GM12878 (cell line): Measurements from ENCODE around the gene KLHL30. TPM values are rescaled to one million over a fixed set of nuclear protein-coding genes. Genes with fewer than 3 reads are reported as not detected.

Experiments
- ATAC-seq: fragments of 200-7000 bp; cut with Tn5 transposase; 3 replicates; pipeline ENCODE4 v1.9.1; 2020; ENCODE audit warnings: mild to moderate bottlenecking, moderate library complexity
- BruUV-seq: library from RNA; stranded (reverse); fragments of 400-500 nt; replicated peaks from 2 replicates; lab custom pipeline; 2021; lab: Mats Ljungman, UMichigan
- CTCF ChIA-PET: fragments of 300-600 bp; sonication (Branson Sonifier 250); formaldehyde crosslinking; extraction: SDS; loops from one replicate; lab custom pipeline; 2021; ENCODE audit warnings: inconsistent platforms; lab: Yijun Ruan, JAX
- POLR2A ChIA-PET: fragments of 350-600 bp; formaldehyde crosslinking; extraction: SDS; loops from one replicate; lab custom pipeline; 2021; ENCODE audit warnings: inconsistent platforms; lab: Charles Lee
- RAD21 ChIA-PET: fragments of 300-600 bp; sonication (Branson Sonifier 250); formaldehyde crosslinking; loops from one replicate; lab custom pipeline; 2023; ENCODE audit warnings: antibody characterized with exemption; ENCODE audit not compliant: unreplicated experiment; lab: Charles Lee
- SMC1A ChIA-PET: fragments of 300-600 bp; sonication (Branson Sonifier 250); formaldehyde crosslinking; loops from one replicate; lab custom pipeline; 2023; ENCODE audit not compliant: unreplicated experiment, uncharacterized antibody; lab: Charles Lee
- DNase-seq: peaks from one replicate; pipeline ENCODE4 v3.0.0-alpha.2; 2011; ENCODE audit warnings: low read depth, low spot score
- FAIRE-seq: peaks from 3 replicates; lab custom pipeline; 2011; peaks lifted over from hg19 to GRCh38; lab: Jason Lieb, UNC
- H2AFZ ChIP-seq: 2 replicates; pipeline ENCODE4 v1.6.0; 2011; ENCODE audit warnings: low read depth, low read length, control low read depth; ENCODE audit not compliant: control insufficient read depth
- H3K27ac ChIP-seq: 2 replicates; pipeline ENCODE4 v1.5.1; 2011; ENCODE audit warnings: control low read depth; ENCODE audit not compliant: control insufficient read depth, insufficient read depth
- H3K27me3 ChIP-seq, 2 experiments: replicated peaks in 1 of 2; 2 replicates each; pipeline versions ENCODE4 v1.6.0 to v1.6.1; 2011; ENCODE audit warnings: low read length in 1 of 2; ENCODE audit not compliant: control insufficient read depth in 2 of 2, insufficient read depth in 2 of 2
- H3K36me3 ChIP-seq, 2 experiments: 2 replicates each; pipeline ENCODE4 v1.5.1; 2011; ENCODE audit warnings: low read length in 1 of 2; ENCODE audit not compliant: control insufficient read depth in 2 of 2, insufficient read depth in 2 of 2
- H3K4me1 ChIP-seq: 2 replicates; pipeline ENCODE4 v1.6.1; 2011; ENCODE audit warnings: mild to moderate bottlenecking, low read length, moderate library complexity, mixed read lengths; ENCODE audit not compliant: control insufficient read depth, insufficient read depth
- H3K4me2 ChIP-seq: 2 replicates; pipeline ENCODE4 v1.6.0; 2011; ENCODE audit warnings: control low read depth; ENCODE audit not compliant: control insufficient read depth, insufficient read depth
- H3K4me3 ChIP-seq: fragments of 200-600 bp; sonication (generic); 2 replicates; pipeline ENCODE4 v1.5.1; 2016
- H3K79me2 ChIP-seq: 2 replicates; pipeline ENCODE4 v1.6.0; 2011; ENCODE audit warnings: low read length; ENCODE audit not compliant: control insufficient read depth, insufficient read depth
- H3K9ac ChIP-seq: 2 replicates; pipeline ENCODE4 v1.8.0; 2011; ENCODE audit warnings: low read length, control low read depth, mixed read lengths; ENCODE audit not compliant: control insufficient read depth, insufficient read depth
- H3K9me3 ChIP-seq: replicated peaks from 3 replicates; pipeline ENCODE4 v1.5.1; 2011; ENCODE audit warnings: mild to moderate bottlenecking, low read length; ENCODE audit not compliant: control insufficient read depth, insufficient read depth
- H4K20me1 ChIP-seq: 2 replicates; pipeline ENCODE4 v1.6.0; 2011; ENCODE audit not compliant: control insufficient read depth, insufficient read depth
- CEBPB ChIP-seq, 2 experiments: fragments of 150-350 bp in 1 of 2; IDR thresholded peaks; 2 replicates each; pipeline ENCODE4 v1.6.1; 2012 to 2014; ENCODE audit warnings: low read depth in 2 of 2, low read length in 2 of 2, borderline replicate concordance in 1 of 2, inconsistent platforms in 1 of 2
- ETV6 ChIP-seq, 2 experiments: fragments of 450-650 bp in 1 of 2; IDR thresholded peaks in 1 of 2; conservative IDR thresholded peaks in 1 of 2; 2 replicates each; pipeline ENCODE4 v1.6.1; 2014; ENCODE audit warnings: antibody characterized with exemption in 1 of 2, borderline replicate concordance in 1 of 2, low read depth in 1 of 2, mild to moderate bottlenecking in 1 of 2, moderate library complexity in 1 of 2
- RBBP5 ChIP-seq: fragments of 200-600 bp; sonication (generic); conservative IDR thresholded peaks from 2 replicates; pipeline ENCODE4 v1.6.1; 2016
- RELA ChIP-seq: fragments of 450-650 bp; IDR thresholded peaks from 2 replicates; pipeline ENCODE4 v1.8.0; 2014; ENCODE audit warnings: borderline replicate concordance; ENCODE audit not compliant: partially characterized antibody
- SUPT20H ChIP-seq: IDR thresholded peaks from 2 replicates; pipeline ENCODE4 v1.6.1; 2011; ENCODE audit warnings: low read depth, mild to moderate bottlenecking, low read length, moderate library complexity, borderline replicate concordance; ENCODE audit not compliant: control insufficient read depth
- WGBS: methylation state at CpG from one replicate; pipeline ENCODE4 v1.1.6; 2016; ENCODE audit warnings: low lambda C conversion rate; ENCODE audit not compliant: insufficient replicate concordance, insufficient coverage; ENCODE audit errors: missing lambda C conversion rate; 5-methylcytosine and 5-hydroxymethylcytosine counted together
- in situ Hi-C: fragments of 300-500 bp; cut with MboI; formaldehyde crosslinking; loops from 9 replicates; pipeline ENCODE4 v1.14.3; 2018; ENCODE audit warnings: mixed read lengths
- intact Hi-C: fragments of 100-400 bp; cut with micrococcal nuclease; formaldehyde crosslinking; loops from one replicate; pipeline ENCODE4 v1.14.2; 2022; ENCODE audit not compliant: unreplicated experiment
- polyA plus RNA-seq, 11 experiments: library from polyadenylated mRNA; depleted of rRNA in 4 of 11; unstranded in 6 of 11; stranded (reverse) in 5 of 11; fragments of >200 nt; fragmentation: Nextera tagmentation in 4 of 11; fragmentation: Illumina TruSeq in 1 of 11; extraction: Ambion mirVana in 4 of 11; extraction: Trizol in 1 of 11; gene quantifications; 1 replicate in 1 of 11; 2 replicates in 10 of 11; pipeline versions ENCODE4 v1.2.1 to v1.2.3, GENCODE V29; 2011 to 2016; ENCODE audit warnings: inconsistent platforms in 2 of 11, missing spikeins in 2 of 11, low read depth in 1 of 11
- total RNA-seq, 4 experiments: library from RNA; depleted of rRNA in 3 of 4; stranded (reverse); fragments of >200 nt in 3 of 4; fragmentation: Illumina TruSeq in 1 of 4; extraction: Trizol in 1 of 4; gene quantifications; 2 replicates each; pipeline versions ENCODE4 v1.2.1 to v1.2.3, GENCODE V29; 2013 to 2021
- TF ChIP-seq, protein P1 (sequence below): fragments of 450-650 bp; IDR thresholded peaks from 2 replicates; pipeline ENCODE4 v1.6.1; 2017; ENCODE audit warnings: borderline replicate concordance
- TF ChIP-seq, protein P2 (sequence below): fragments of 450-650 bp; IDR thresholded peaks from 2 replicates; pipeline ENCODE4 v1.6.1; 2017; ENCODE audit warnings: mild to moderate bottlenecking, low read depth, inconsistent platforms; ENCODE audit not compliant: poor library complexity, severe bottlenecking
- TF ChIP-seq, protein P3 (sequence below): IDR thresholded peaks from 2 replicates; pipeline ENCODE4 v1.6.1; 2012; ENCODE audit warnings: improper control_type of control experiment, low read depth, low read length; ENCODE audit not compliant: insufficient replicate concordance
- TF ChIP-seq, protein P4 (sequence below), 3 experiments: IDR thresholded peaks in 2 of 3; conservative IDR thresholded peaks in 1 of 3; 2 replicates each; pipeline ENCODE4 v1.5.1; 2011; ENCODE audit warnings: low read depth in 3 of 3, low read length in 3 of 3, mild to moderate bottlenecking in 3 of 3, control low read depth in 2 of 3, moderate library complexity in 2 of 3, inconsistent platforms in 1 of 3, mixed read lengths in 1 of 3; ENCODE audit not compliant: control insufficient read depth in 2 of 3, insufficient read depth in 1 of 3; ENCODE audit errors: extremely low read depth in 1 of 3

The KLHL30 gene
- total and polyA plus RNA-seq, 10 of the 15 experiments (the other 5 are each of a cell fraction or from before 2014, with no cell fraction given) = 0.03 TPM; not detected in 9

DNA sequence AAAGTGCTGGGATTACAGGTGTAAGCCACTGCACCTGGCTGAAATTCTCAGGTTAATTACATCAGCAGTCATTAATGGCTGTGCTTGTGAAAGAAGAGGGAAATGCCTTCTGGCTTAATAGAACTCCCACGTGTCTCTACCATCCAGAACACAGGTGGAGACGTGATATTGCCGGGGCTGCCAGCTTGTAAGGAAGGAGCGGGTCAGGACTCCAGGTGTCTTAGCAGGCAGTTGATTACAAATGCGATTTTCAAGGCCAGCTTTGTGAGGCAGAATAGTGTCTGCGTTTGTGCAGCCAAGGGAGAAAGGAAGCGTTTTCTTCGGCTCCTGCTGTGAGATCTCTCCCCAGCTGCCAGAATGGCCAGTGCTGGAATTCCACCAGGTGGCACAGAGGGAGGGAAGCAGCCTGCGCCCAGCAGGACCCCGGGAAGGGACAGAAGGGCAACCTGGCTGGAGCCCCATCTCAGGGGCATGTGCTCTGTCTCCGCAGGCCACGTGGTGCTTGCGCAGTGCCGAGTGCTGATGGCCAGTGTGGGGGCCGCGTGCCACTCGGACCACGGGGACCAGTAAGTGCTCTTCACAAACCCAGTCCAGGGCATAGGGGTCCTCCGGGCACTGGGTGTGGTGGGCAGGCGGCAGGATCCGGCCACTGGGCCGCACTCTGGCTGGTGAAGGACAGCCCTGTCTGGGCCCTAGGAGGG lies 42.0 kb upstream of the KLHL30 start:
- Histone ChIP-seq H3K79me2 (no peaks in the 10 kb centered on the region), H3K4me1 (peaks cover 11% of the 10 kb centered on the region), H3K4me2 (no peak overlapping the region), H2AFZ (no peak overlapping the region), H3K4me3 (no peak overlapping the region), H4K20me1 (no peaks in the 10 kb centered on the region), H3K27ac (no peak overlapping the region), H3K36me3 (peaks cover 0 to 2% of the 10 kb centered on the region in 2 experiments; a peak in 2 of 4 replicates), H3K9ac (no peak overlapping the region), H3K27me3 (no peaks in the 10 kb centered on the region), H3K9me3 (no peaks in the 10 kb centered on the region)
- WGBS = 92% methylated on average over 21 of the region's 22 CpGs
- SMC1A ChIA-PET = no interaction called here
- DNase-seq (no peak), ATAC-seq (no peak), FAIRE-seq (no peak)
- RAD21 ChIA-PET = interaction anchor here (3.5 kb wide), 1 partner anchor 12 kb away, joined by 9 read pairs; no protein-coding TSS in a partner anchor
- in situ Hi-C loops (no loop called here), intact Hi-C loops (no loop called here)
- CTCF ChIA-PET = no interaction called here
- BruUV-seq = no TSS peak
- POLR2A ChIA-PET = no interaction called here
- TF ChIP-seq RELA (no peak), CEBPB (IDR thresholded peaks at IDR 0.05; ENCODE audit: borderline replicate concordance in 1 of 2, low read depth in 2 of 2, low read length in 2 of 2) (no peak), RBBP5 (no peak), ETV6 (conservative IDR thresholded peaks at IDR 0.05 in 1 of 2, IDR thresholded peaks at IDR 0.05 in 1 of 2; ENCODE audit: borderline replicate concordance in 1 of 2, low read depth in 1 of 2) (no peak), SUPT20H (no peak)
- TF ChIP-seq, protein P1, sequence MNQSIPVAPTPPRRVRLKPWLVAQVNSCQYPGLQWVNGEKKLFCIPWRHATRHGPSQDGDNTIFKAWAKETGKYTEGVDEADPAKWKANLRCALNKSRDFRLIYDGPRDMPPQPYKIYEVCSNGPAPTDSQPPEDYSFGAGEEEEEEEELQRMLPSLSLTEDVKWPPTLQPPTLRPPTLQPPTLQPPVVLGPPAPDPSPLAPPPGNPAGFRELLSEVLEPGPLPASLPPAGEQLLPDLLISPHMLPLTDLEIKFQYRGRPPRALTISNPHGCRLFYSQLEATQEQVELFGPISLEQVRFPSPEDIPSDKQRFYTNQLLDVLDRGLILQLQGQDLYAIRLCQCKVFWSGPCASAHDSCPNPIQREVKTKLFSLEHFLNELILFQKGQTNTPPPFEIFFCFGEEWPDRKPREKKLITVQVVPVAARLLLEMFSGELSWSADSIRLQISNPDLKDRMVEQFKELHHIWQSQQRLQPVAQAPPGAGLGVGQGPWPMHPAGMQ = no peak
- TF ChIP-seq, protein P2, sequence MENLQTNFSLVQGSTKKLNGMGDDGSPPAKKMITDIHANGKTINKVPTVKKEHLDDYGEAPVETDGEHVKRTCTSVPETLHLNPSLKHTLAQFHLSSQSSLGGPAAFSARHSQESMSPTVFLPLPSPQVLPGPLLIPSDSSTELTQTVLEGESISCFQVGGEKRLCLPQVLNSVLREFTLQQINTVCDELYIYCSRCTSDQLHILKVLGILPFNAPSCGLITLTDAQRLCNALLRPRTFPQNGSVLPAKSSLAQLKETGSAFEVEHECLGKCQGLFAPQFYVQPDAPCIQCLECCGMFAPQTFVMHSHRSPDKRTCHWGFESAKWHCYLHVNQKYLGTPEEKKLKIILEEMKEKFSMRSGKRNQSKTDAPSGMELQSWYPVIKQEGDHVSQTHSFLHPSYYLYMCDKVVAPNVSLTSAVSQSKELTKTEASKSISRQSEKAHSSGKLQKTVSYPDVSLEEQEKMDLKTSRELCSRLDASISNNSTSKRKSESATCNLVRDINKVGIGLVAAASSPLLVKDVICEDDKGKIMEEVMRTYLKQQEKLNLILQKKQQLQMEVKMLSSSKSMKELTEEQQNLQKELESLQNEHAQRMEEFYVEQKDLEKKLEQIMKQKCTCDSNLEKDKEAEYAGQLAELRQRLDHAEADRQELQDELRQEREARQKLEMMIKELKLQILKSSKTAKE = no peak
- TF ChIP-seq, protein P3, sequence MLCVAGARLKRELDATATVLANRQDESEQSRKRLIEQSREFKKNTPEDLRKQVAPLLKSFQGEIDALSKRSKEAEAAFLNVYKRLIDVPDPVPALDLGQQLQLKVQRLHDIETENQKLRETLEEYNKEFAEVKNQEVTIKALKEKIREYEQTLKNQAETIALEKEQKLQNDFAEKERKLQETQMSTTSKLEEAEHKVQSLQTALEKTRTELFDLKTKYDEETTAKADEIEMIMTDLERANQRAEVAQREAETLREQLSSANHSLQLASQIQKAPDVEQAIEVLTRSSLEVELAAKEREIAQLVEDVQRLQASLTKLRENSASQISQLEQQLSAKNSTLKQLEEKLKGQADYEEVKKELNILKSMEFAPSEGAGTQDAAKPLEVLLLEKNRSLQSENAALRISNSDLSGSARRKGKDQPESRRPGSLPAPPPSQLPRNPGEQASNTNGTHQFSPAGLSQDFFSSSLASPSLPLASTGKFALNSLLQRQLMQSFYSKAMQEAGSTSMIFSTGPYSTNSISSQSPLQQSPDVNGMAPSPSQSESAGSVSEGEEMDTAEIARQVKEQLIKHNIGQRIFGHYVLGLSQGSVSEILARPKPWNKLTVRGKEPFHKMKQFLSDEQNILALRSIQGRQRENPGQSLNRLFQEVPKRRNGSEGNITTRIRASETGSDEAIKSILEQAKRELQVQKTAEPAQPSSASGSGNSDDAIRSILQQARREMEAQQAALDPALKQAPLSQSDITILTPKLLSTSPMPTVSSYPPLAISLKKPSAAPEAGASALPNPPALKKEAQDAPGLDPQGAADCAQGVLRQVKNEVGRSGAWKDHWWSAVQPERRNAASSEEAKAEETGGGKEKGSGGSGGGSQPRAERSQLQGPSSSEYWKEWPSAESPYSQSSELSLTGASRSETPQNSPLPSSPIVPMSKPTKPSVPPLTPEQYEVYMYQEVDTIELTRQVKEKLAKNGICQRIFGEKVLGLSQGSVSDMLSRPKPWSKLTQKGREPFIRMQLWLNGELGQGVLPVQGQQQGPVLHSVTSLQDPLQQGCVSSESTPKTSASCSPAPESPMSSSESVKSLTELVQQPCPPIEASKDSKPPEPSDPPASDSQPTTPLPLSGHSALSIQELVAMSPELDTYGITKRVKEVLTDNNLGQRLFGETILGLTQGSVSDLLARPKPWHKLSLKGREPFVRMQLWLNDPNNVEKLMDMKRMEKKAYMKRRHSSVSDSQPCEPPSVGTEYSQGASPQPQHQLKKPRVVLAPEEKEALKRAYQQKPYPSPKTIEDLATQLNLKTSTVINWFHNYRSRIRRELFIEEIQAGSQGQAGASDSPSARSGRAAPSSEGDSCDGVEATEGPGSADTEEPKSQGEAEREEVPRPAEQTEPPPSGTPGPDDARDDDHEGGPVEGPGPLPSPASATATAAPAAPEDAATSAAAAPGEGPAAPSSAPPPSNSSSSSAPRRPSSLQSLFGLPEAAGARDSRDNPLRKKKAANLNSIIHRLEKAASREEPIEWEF = no peak
- TF ChIP-seq, protein P4, sequence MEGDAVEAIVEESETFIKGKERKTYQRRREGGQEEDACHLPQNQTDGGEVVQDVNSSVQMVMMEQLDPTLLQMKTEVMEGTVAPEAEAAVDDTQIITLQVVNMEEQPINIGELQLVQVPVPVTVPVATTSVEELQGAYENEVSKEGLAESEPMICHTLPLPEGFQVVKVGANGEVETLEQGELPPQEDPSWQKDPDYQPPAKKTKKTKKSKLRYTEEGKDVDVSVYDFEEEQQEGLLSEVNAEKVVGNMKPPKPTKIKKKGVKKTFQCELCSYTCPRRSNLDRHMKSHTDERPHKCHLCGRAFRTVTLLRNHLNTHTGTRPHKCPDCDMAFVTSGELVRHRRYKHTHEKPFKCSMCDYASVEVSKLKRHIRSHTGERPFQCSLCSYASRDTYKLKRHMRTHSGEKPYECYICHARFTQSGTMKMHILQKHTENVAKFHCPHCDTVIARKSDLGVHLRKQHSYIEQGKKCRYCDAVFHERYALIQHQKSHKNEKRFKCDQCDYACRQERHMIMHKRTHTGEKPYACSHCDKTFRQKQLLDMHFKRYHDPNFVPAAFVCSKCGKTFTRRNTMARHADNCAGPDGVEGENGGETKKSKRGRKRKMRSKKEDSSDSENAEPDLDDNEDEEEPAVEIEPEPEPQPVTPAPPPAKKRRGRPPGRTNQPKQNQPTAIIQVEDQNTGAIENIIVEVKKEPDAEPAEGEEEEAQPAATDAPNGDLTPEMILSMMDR (IDR thresholded peaks at IDR 0.05 in 2 of 3, conservative IDR thresholded peaks at IDR 0.05 in 1 of 3; ENCODE audit: control insufficient read depth in 2 of 3, extremely low read depth in 1 of 3, insufficient read depth in 1 of 3, low read depth in 3 of 3, low read length in 3 of 3) = no peak
